HL-60 (cell line): Measurements from ENCODE around the gene ANKS3.
A peak's percentile ranks its signal among the peaks of the same experiment; 100 is the strongest.

Source experiments
- DNase-seq, 2 experiments: peaks; one replicate each; pipeline ENCODE4 v3.0.0-alpha.2; 2010 to 2020; ENCODE audit warnings: low read depth in 1 of 2, low spot score in 1 of 2
- H3K27ac ChIP-seq: fragments of 250-450 bp; sonication (Bioruptor Pico); replicated peaks from 2 replicates; pipeline ENCODE4 v1.5.1; 2020; ENCODE audit warnings: mild to moderate bottlenecking, moderate library complexity
- H3K27me3 ChIP-seq: fragments of 250-450 bp; sonication (Bioruptor Pico); 2 replicates; pipeline ENCODE4 v1.5.1; 2021; ENCODE audit warnings: mild to moderate bottlenecking, moderate library complexity; ENCODE audit not compliant: insufficient read depth, poor library complexity, severe bottlenecking
- H3K4me3 ChIP-seq: replicated peaks from 2 replicates; pipeline ENCODE4 v1.5.1; 2011; ENCODE audit warnings: mild to moderate bottlenecking, control low read depth, low read length; ENCODE audit not compliant: insufficient read depth
- CTCF ChIP-seq: IDR thresholded peaks from one replicate; pipeline ENCODE4 v1.5.1; 2011; ENCODE audit warnings: low read length, control low read depth, inconsistent platforms; ENCODE audit not compliant: insufficient read depth
- GABPA ChIP-seq: IDR thresholded peaks from 2 replicates; pipeline ENCODE4 v1.6.1; 2012; ENCODE audit warnings: low read depth
- POLR2AphosphoS5 ChIP-seq: IDR thresholded peaks from 2 replicates; pipeline ENCODE4 v1.6.1; 2012; ENCODE audit warnings: low read depth
- REST ChIP-seq: IDR thresholded peaks from 2 replicates; pipeline ENCODE4 v1.6.1; 2012; ENCODE audit warnings: low read depth; ENCODE audit not compliant: insufficient replicate concordance
- SPI1 ChIP-seq: IDR thresholded peaks from 2 replicates; pipeline ENCODE4 v1.6.1; 2012; ENCODE audit warnings: low read depth, mild to moderate bottlenecking, borderline replicate concordance

Gene ANKS3

GRCh38 chr16:4683255-4684057, 50.6 kb downstream of the ANKS3 start:
- Histone ChIP-seq H3K27ac (peak overlapping the region; percentile 99), H3K4me3 (peak overlapping the region; percentile 33), H3K27me3 (no peaks in the 10 kb centered on the region)
- TF ChIP-seq REST (no peak), GABPA (no peak), SPI1 (no peak), POLR2AphosphoS5 (no peak), CTCF (no peak)
- DNase-seq: no peak

- H3K27ac ChIP-seq: peak overlapping the region; percentile 99
- DNase-seq: peak; percentile 65 to 88
- TF ChIP-seq POLR2AphosphoS5: no peak; the same call in 1 of the 2 replicates
- no peak for TF ChIP-seq GABPA
- TF ChIP-seq CTCF: peak; percentile 70
- H3K4me3 ChIP-seq: peak overlapping the region; percentile 33
- no peaks in the 10 kb centered on the region for H3K27me3 ChIP-seq
Measured at GRCh38 chr16:4682616-4683254, 51.3 kb downstream of the ANKS3 start.

GRCh38 chr16:4682084-4682591, 51.9 kb downstream of the ANKS3 start:
- TF ChIP-seq POLR2AphosphoS5 (peak; percentile 27; the same call in 1 of the 2 replicates), SPI1 (no peak)

GRCh38 chr16:4681471-4682083, 52.5 kb downstream of the ANKS3 start:
- peak overlapping the region; percentile 99 for H3K27ac ChIP-seq
- H3K27me3 ChIP-seq: no peaks in the 10 kb centered on the region
- DNase-seq: no peak
- H3K4me3 ChIP-seq: peak overlapping the region; percentile 8; the same call in 1 of the 2 replicates
- TF ChIP-seq GABPA: no peak
- TF ChIP-seq CTCF: no peak
- TF ChIP-seq POLR2AphosphoS5: no peak; the same call in 1 of the 2 replicates
- no peak for TF ChIP-seq SPI1
- no peak for TF ChIP-seq REST

More at GRCh38 chr16:4682084-4682591, 51.9 kb downstream of the ANKS3 start:
- Histone ChIP-seq H3K27me3 (no peaks in the 10 kb centered on the region), H3K4me3 (peak overlapping the region; percentile 33), H3K27ac (peak overlapping the region; percentile 99)
- DNase-seq: peak in 1 of 2 experiments; percentile 23
